GM06990 (cell line): Measurements from ENCODE around the gene JAG2.

Experiments used
- DNase-seq: peaks from one replicate; pipeline ENCODE4 v3.0.0-alpha.2; 2011; ENCODE audit not compliant: insufficient read length; ENCODE audit errors: extremely low read depth
- H3K27me3 ChIP-seq: replicated peaks from 2 replicates; pipeline ENCODE4 v1.6.0; 2011; ENCODE audit warnings: low read length; ENCODE audit not compliant: control insufficient read depth, insufficient read depth
- H3K36me3 ChIP-seq: 2 replicates; pipeline ENCODE4 v1.5.1; 2011; ENCODE audit warnings: low read length; ENCODE audit not compliant: control insufficient read depth, insufficient read depth
- H3K4me3 ChIP-seq: replicated peaks from 2 replicates; pipeline ENCODE4 v1.5.1; 2011; ENCODE audit warnings: low read depth, mild to moderate bottlenecking, control low read depth, low read length
- CTCF ChIP-seq: IDR thresholded peaks from 2 replicates; pipeline ENCODE4 v1.5.1; 2011; ENCODE audit warnings: low read length, control low read depth, mild to moderate bottlenecking, inconsistent platforms; ENCODE audit not compliant: insufficient read depth, poor library complexity, severe bottlenecking

The JAG2 gene

GRCh38 chr14:105102361-105102870, 66.2 kb downstream of the JAG2 start:
- Histone ChIP-seq H3K36me3 (no peaks in the 10 kb centered on the region), H3K4me3 (no peak overlapping the region), H3K27me3 (no peaks in the 10 kb centered on the region; the same call in 1 of the 2 replicates)
- no peak for DNase-seq
- no peak for TF ChIP-seq CTCF

- DNase-seq, result no peak
- no peak for TF ChIP-seq CTCF
- Histone ChIP-seq H3K4me3 (no peak overlapping the region), H3K27me3 (no peaks in the 10 kb centered on the region), H3K36me3 (no peaks in the 10 kb centered on the region)
Measured at GRCh38 chr14:105100910-105101309, 67.7 kb downstream of the JAG2 start.

- no peak for TF ChIP-seq CTCF
- Histone ChIP-seq H3K27me3 (no peaks in the 10 kb centered on the region), H3K36me3 (no peaks in the 10 kb centered on the region), H3K4me3 (no peak overlapping the region)
- DNase-seq, result no peak
Measured at GRCh38 chr14:105099778-105100177, 68.8 kb downstream of the JAG2 start.

- H3K36me3 ChIP-seq, result no peaks in the 10 kb centered on the region
- H3K27me3 ChIP-seq, result no peaks in the 10 kb centered on the region
- no peak for TF ChIP-seq CTCF
- no peak overlapping the region for H3K4me3 ChIP-seq
- no peak for DNase-seq
Measured at GRCh38 chr14:105098316-105098715, 70.3 kb downstream of the JAG2 start.

- no peak for TF ChIP-seq CTCF
- H3K4me3 ChIP-seq, result no peak overlapping the region
- no peak for DNase-seq
- H3K27me3 ChIP-seq, result no peaks in the 10 kb centered on the region
- no peaks in the 10 kb centered on the region for H3K36me3 ChIP-seq
Measured at GRCh38 chr14:105097794-105098127, 70.8 kb downstream of the JAG2 start.

- Histone ChIP-seq H3K27me3 (no peaks in the 10 kb centered on the region), H3K36me3 (no peaks in the 10 kb centered on the region), H3K4me3 (no peak overlapping the region)
Measured at GRCh38 chr14:105096206-105096875, 72.2 kb downstream of the JAG2 start.

More at GRCh38 chr14:105096206-105096875, 72.2 kb downstream of the JAG2 start:
- no peak for TF ChIP-seq CTCF
- no peak for DNase-seq
